ENCODE measurements around the gene GIT2.

DNA sequence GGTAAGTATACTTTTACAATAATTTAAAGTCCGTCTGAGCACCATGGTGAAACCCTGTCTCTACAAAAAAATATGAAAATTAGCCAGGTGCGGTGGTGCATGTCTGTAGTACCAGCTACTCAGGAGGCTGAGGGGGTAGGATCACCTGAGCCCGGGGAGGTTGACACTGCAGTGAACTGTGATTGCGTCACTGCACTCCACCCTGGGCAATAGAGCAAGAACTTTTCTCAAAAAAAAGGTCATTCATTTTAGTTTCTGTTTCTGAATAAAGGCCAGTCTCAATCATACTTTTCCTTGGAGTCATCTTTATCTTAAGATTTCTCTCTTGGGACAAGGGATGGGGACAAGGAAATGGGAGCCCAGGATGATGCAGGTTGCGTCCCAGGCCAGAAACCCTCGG, 16.0 kb upstream of the GIT2 start:
- TF ChIP-seq, protein P1, sequence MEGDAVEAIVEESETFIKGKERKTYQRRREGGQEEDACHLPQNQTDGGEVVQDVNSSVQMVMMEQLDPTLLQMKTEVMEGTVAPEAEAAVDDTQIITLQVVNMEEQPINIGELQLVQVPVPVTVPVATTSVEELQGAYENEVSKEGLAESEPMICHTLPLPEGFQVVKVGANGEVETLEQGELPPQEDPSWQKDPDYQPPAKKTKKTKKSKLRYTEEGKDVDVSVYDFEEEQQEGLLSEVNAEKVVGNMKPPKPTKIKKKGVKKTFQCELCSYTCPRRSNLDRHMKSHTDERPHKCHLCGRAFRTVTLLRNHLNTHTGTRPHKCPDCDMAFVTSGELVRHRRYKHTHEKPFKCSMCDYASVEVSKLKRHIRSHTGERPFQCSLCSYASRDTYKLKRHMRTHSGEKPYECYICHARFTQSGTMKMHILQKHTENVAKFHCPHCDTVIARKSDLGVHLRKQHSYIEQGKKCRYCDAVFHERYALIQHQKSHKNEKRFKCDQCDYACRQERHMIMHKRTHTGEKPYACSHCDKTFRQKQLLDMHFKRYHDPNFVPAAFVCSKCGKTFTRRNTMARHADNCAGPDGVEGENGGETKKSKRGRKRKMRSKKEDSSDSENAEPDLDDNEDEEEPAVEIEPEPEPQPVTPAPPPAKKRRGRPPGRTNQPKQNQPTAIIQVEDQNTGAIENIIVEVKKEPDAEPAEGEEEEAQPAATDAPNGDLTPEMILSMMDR (IDR thresholded peaks at IDR 0.05) = no peak
- TF ChIP-seq POLR2A (IDR thresholded peaks at IDR 0.05) = no peak
